Astrocyte (in vitro differentiated cells and primary cell): ENCODE results near the gene SLC24A2.

ENCODE experiments used
- EZH2 ChIP-seq: IDR thresholded peaks from 2 replicates; pipeline ENCODE4 v1.6.1; 2012; ENCODE audit warnings: mild to moderate bottlenecking, low read length, inconsistent platforms; ENCODE audit not compliant: insufficient read depth
- TF ChIP-seq, protein P1 (sequence below): IDR thresholded peaks from 2 replicates; pipeline ENCODE4 v1.5.1; 2011; ENCODE audit warnings: low read depth, mild to moderate bottlenecking, inconsistent platforms, low read length, moderate library complexity; ENCODE audit not compliant: insufficient read depth

DNA sequence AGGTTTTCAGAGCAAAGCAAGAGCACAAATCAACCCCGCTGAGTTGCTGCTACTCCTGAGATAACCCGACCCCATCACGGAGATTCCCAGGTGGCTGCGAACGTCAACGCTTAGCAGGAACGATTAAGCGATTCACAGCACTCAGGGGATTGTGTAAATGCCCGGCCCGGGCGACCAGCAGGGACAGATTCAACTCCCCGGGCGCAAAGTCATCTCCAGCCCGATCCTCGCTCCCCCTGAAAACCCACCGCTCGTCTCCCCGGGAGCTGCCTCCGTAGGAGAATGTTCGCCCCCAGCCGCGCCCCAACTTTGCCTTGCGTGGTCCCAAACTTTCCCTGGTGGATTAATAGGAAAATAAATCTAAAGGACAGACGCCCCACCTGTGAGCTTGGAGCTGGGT, 685 bp downstream of the SLC24A2 start:
- TF ChIP-seq, protein P1, sequence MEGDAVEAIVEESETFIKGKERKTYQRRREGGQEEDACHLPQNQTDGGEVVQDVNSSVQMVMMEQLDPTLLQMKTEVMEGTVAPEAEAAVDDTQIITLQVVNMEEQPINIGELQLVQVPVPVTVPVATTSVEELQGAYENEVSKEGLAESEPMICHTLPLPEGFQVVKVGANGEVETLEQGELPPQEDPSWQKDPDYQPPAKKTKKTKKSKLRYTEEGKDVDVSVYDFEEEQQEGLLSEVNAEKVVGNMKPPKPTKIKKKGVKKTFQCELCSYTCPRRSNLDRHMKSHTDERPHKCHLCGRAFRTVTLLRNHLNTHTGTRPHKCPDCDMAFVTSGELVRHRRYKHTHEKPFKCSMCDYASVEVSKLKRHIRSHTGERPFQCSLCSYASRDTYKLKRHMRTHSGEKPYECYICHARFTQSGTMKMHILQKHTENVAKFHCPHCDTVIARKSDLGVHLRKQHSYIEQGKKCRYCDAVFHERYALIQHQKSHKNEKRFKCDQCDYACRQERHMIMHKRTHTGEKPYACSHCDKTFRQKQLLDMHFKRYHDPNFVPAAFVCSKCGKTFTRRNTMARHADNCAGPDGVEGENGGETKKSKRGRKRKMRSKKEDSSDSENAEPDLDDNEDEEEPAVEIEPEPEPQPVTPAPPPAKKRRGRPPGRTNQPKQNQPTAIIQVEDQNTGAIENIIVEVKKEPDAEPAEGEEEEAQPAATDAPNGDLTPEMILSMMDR = no peak
- no peak for TF ChIP-seq EZH2
